Right kidney (tissue), 1 donor: ENCODE results near the gene SPTB.

Source experiments
- DNase-seq: peaks from one replicate; pipeline ENCODE4 v3.0.0-alpha.2; 2016

The SPTB gene

GRCh38 chr14:64889352-64889751, 9.6 kb upstream of the SPTB start:
- no peak for DNase-seq

GRCh38 chr14:64885559-64885958, 5.9 kb upstream of the SPTB start:
- no peak for DNase-seq

GRCh38 chr14:64880221-64881121, 764 bp upstream of the SPTB start:
- DNase-seq = peak; percentile 90

- peak; percentile 77 for DNase-seq
These were observed 671 bp downstream of the SPTB start for GRCh38 chr14:64878837-64879634.

GRCh38 chr14:64877846-64878245, 1.9 kb downstream of the SPTB start:
- no peak for DNase-seq

GRCh38 chr14:64875350-64875749, 4.4 kb downstream of the SPTB start:
- DNase-seq = no peak

GRCh38 chr14:64873506-64874219, 6.0 kb downstream of the SPTB start:
- no peak for DNase-seq

GRCh38 chr14:64871344-64871743, 8.4 kb downstream of the SPTB start:
- no peak for DNase-seq

- DNase-seq = no peak
These were observed 9.5 kb downstream of the SPTB start for GRCh38 chr14:64870160-64870559.

GRCh38 chr14:64868841-64869240, 10.9 kb downstream of the SPTB start:
- DNase-seq = no peak

- DNase-seq = no peak
These were observed 11.3 kb downstream of the SPTB start for GRCh38 chr14:64868379-64868778.

GRCh38 chr14:64867182-64867581, 12.5 kb downstream of the SPTB start:
- no peak for DNase-seq

GRCh38 chr14:64865992-64866391, 13.7 kb downstream of the SPTB start:
- DNase-seq = no peak

GRCh38 chr14:64865109-64865508, 14.6 kb downstream of the SPTB start:
- DNase-seq = no peak

- DNase-seq = no peak
These were observed 15.4 kb downstream of the SPTB start for GRCh38 chr14:64864258-64864657.

GRCh38 chr14:64861916-64862315, 17.8 kb downstream of the SPTB start:
- DNase-seq = no peak

GRCh38 chr14:64860039-64860438, 19.7 kb downstream of the SPTB start:
- DNase-seq = no peak

GRCh38 chr14:64857979-64858744, 21.5 kb downstream of the SPTB start:
- DNase-seq = no peak

- no peak for DNase-seq
These were observed 22.9 kb downstream of the SPTB start for GRCh38 chr14:64856529-64857445.

GRCh38 chr14:64855721-64856528, 23.8 kb downstream of the SPTB start:
- no peak for DNase-seq
